B cell (primary cell): ENCODE results near the gene TOP1. TPM values are rescaled to one million over a fixed set of nuclear protein-coding genes. Genes with fewer than 3 reads are reported as not detected.

Experiments used
- ATAC-seq: fragments of 200-7000 bp; cut with Tn5 transposase; one replicate; pipeline ENCODE4 v1.10.0; 2021; ENCODE audit warnings: low read depth, mild to moderate bottlenecking, moderate number of reproducible peaks, moderate library complexity
- CTCF ChIA-PET: fragments of 350-600 bp; sonication (Branson Sonifier 250); formaldehyde crosslinking; loops from one replicate; lab custom pipeline; 2021; ENCODE audit warnings: antibody characterized with exemption, inconsistent platforms; lab: Charles Lee
- POLR2A ChIA-PET: fragments of 350-600 bp; sonication (Branson Sonifier 250); formaldehyde crosslinking; loops from one replicate; lab custom pipeline; 2021; ENCODE audit warnings: antibody characterized with exemption; lab: Charles Lee
- DNase-seq: peaks from one replicate; pipeline ENCODE4 v3.0.0; 2013
- H2AFZ ChIP-seq: 2 replicates; pipeline ENCODE4 v1.6.1; 2012; ENCODE audit warnings: mild to moderate bottlenecking, low read depth, low read length; ENCODE audit not compliant: insufficient read depth, poor library complexity, severe bottlenecking
- H3K27ac ChIP-seq, 2 donors: 1 replicate in 1 of 2; 2 replicates in 1 of 2; pipeline ENCODE4 v1.5.1; 2012 to 2013; ENCODE audit warnings: low read length in 2 of 2, mild to moderate bottlenecking in 2 of 2, moderate library complexity in 1 of 2
- H3K27me3 ChIP-seq, 4 experiments: fragments of 200-600 bp in 1 of 4; sonication (generic) in 1 of 4; replicated peaks in 1 of 4; 1 replicate in 2 of 4; 2 replicates in 2 of 4; pipeline versions ENCODE4 v1.6.1 to v1.7.0; 2013 to 2016; ENCODE audit warnings: low read length in 3 of 4, mild to moderate bottlenecking in 2 of 4, mixed read lengths in 1 of 4, moderate library complexity in 1 of 4; ENCODE audit not compliant: insufficient read depth in 4 of 4, control insufficient read depth in 3 of 4; ENCODE audit errors: control extremely low read depth in 1 of 4
- H3K36me3 ChIP-seq, 2 experiments: replicated peaks in 1 of 2; 1 replicate in 1 of 2; 2 replicates in 1 of 2; pipeline versions ENCODE4 v1.6.1 to v1.7.1; 2013; ENCODE audit warnings: low read length in 1 of 2; ENCODE audit not compliant: insufficient read depth in 2 of 2, control insufficient read depth in 1 of 2; ENCODE audit errors: control extremely low read depth in 1 of 2, extremely low read depth in 1 of 2
- H3K4me1 ChIP-seq, 2 donors: fragments of 200-600 bp in 1 of 2; sonication (generic) in 1 of 2; 1 replicate in 1 of 2; 2 replicates in 1 of 2; pipeline versions ENCODE4 v1.5.1 to v1.6.1; 2013 to 2017; ENCODE audit warnings: low read length in 2 of 2; ENCODE audit not compliant: control insufficient read depth in 2 of 2, insufficient read depth in 2 of 2
- H3K4me2 ChIP-seq: replicated peaks from 2 replicates; pipeline ENCODE3; 2012; ENCODE audit warnings: mild to moderate bottlenecking, low read depth, low read length; ENCODE audit not compliant: poor library complexity, severe bottlenecking
- H3K4me3 ChIP-seq, 5 experiments: fragments of 200-600 bp in 1 of 5; sonication (generic) in 1 of 5; 1 replicate in 3 of 5; 2 replicates in 2 of 5; pipeline versions ENCODE4 v1.5.1 to v1.7.0; 2011 to 2016; ENCODE audit warnings: low read length in 4 of 5, mild to moderate bottlenecking in 4 of 5, low read depth in 2 of 5, control low read depth in 1 of 5, moderate library complexity in 1 of 5; ENCODE audit not compliant: insufficient read depth in 1 of 5; ENCODE audit errors: control extremely low read depth in 1 of 5, extremely low read depth in 1 of 5
- H3K79me2 ChIP-seq: fragments of 200-600 bp; sonication (generic); one replicate; pipeline ENCODE4 v1.6.0; 2016; ENCODE audit warnings: low read length; ENCODE audit not compliant: control insufficient read depth, insufficient read depth
- H3K9ac ChIP-seq: fragments of 200-600 bp; sonication (generic); 2 replicates; pipeline ENCODE4 v1.6.1; 2017; ENCODE audit warnings: mild to moderate bottlenecking, low read length, moderate library complexity
- H3K9me3 ChIP-seq, 3 donors: one replicate each; pipeline versions ENCODE4 v1.6.1 to v1.7.1; 2013; ENCODE audit warnings: low read length in 2 of 3; ENCODE audit not compliant: control insufficient read depth in 2 of 3, insufficient read depth in 1 of 3; ENCODE audit errors: control extremely low read depth in 1 of 3
- H4K20me1 ChIP-seq: 2 replicates; pipeline ENCODE4 v1.6.0; 2012; ENCODE audit warnings: mild to moderate bottlenecking, low read length; ENCODE audit not compliant: insufficient read depth, control insufficient read depth, poor library complexity, severe bottlenecking
- H3K27ac Mint-ChIP-seq: one replicate; pipeline ENCODE4 v1.8.0; 2021; ENCODE audit warnings: mixed read lengths
- H3K27me3 Mint-ChIP-seq: one replicate; pipeline ENCODE4 v1.8.0; 2021; ENCODE audit warnings: mixed read lengths
- H3K4me1 Mint-ChIP-seq: one replicate; pipeline ENCODE4 v1.8.0; 2021; ENCODE audit warnings: mixed read lengths
- H3K4me3 Mint-ChIP-seq: one replicate; pipeline ENCODE4 v1.8.0; 2021; ENCODE audit warnings: mixed read lengths
- H3K9me3 Mint-ChIP-seq: one replicate; pipeline ENCODE4 v1.8.0; 2022; ENCODE audit warnings: mixed read lengths; ENCODE audit not compliant: insufficient read depth
- CTCF ChIP-seq: fragments of 200-600 bp; IDR thresholded peaks from one replicate; pipeline ENCODE4 v1.8.0; 2022; ENCODE audit warnings: antibody characterized with exemption, mild to moderate bottlenecking
- EZH2 ChIP-seq: IDR thresholded peaks from 2 replicates; pipeline ENCODE4 v1.6.1; 2012; ENCODE audit warnings: borderline replicate concordance, low read depth, mild to moderate bottlenecking, moderate library complexity, low read length; ENCODE audit not compliant: insufficient read depth, poor library complexity, severe bottlenecking
- WGBS: methylation state at CpG from one replicate; pipeline ENCODE4 v1.1.5; 2013; ENCODE audit warnings: missing lambda C conversion rate; ENCODE audit not compliant: insufficient coverage; 5-methylcytosine and 5-hydroxymethylcytosine counted together
- intact Hi-C: fragments of 100-400 bp; cut with micrococcal nuclease; formaldehyde crosslinking; loops from one replicate; pipeline ENCODE4 v1.10.0; 2022
- polyA plus RNA-seq: library from polyadenylated mRNA; depleted of rRNA; stranded (reverse); fragments of >200 nt; gene quantifications from 2 replicates; pipeline ENCODE4 v1.2.3, GENCODE V29; 2012
- total RNA-seq, 2 donors: library from RNA; stranded (reverse); fragments of 120-200 nt in 1 of 2; gene quantifications; 1 replicate in 1 of 2; 2 replicates in 1 of 2; pipeline versions ENCODE4 v1.2.3 to v1.2.4, GENCODE V29; 2013 to 2022

The TOP1 gene
- total and polyA plus RNA-seq, 2 donors (not counting 1 experiment from before 2014, with no cell fraction given) = 5.4 to 44.9 TPM

GRCh38 chr20:41162396-41162795, 133.8 kb downstream of the TOP1 start:
- H3K27ac ChIP-seq = no peak overlapping the region
- WGBS = 100% methylated on average over 11 of the region's 11 CpGs

GRCh38 chr20:41163821-41164220, 135.2 kb downstream of the TOP1 start:
- H3K9ac ChIP-seq = no peak overlapping the region
- H3K79me2 ChIP-seq = peaks cover 22% of the 10 kb centered on the region
- no peak overlapping the region for H3K27ac Mint-ChIP-seq
- peaks cover 22% of the 10 kb centered on the region for H4K20me1 ChIP-seq
- H3K4me2 ChIP-seq = no peak overlapping the region
- peaks cover 0 to 9% (median under 1%) of the 10 kb centered on the region in 4 experiments for H3K27me3 ChIP-seq
- H3K9me3 Mint-ChIP-seq = no peaks in the 10 kb centered on the region
- H3K36me3 ChIP-seq = peaks cover 0 to 78% of the 10 kb centered on the region in 2 experiments
- H3K4me1 ChIP-seq = peaks cover 6 to 24% of the 10 kb centered on the region in 2 donors
- no peak overlapping the region for H3K4me3 Mint-ChIP-seq
- no peaks in the 10 kb centered on the region for H3K9me3 ChIP-seq
- no peak for DNase-seq
- no peak for ATAC-seq
- no peak overlapping the region for H3K27ac ChIP-seq
- intact Hi-C loops = no loop called here
- TF ChIP-seq EZH2 (no peak), CTCF (no peak)
- 92% methylated on average over 10 of the region's 11 CpGs for WGBS
- ChIA-PET CTCF (interaction anchor here (7.3 kb wide), 1 partner anchor 8 kb away, joined by 64 read pairs; no protein-coding TSS in a partner anchor), POLR2A (no interaction called here)
- no peak overlapping the region for H3K4me3 ChIP-seq
- H3K27me3 Mint-ChIP-seq = no peaks in the 10 kb centered on the region
- H3K4me1 Mint-ChIP-seq = peaks cover 21% of the 10 kb centered on the region
- no peak overlapping the region for H2AFZ ChIP-seq

More at GRCh38 chr20:41162396-41162795, 133.8 kb downstream of the TOP1 start:
- Mint-ChIP-seq H3K4me3 (no peak overlapping the region), H3K27me3 (no peaks in the 10 kb centered on the region), H3K27ac (no peak overlapping the region), H3K9me3 (no peaks in the 10 kb centered on the region), H3K4me1 (peaks cover 29% of the 10 kb centered on the region)
- H3K79me2 ChIP-seq = peaks cover 22% of the 10 kb centered on the region
- CTCF ChIA-PET = interaction anchor here (0.5 to 7.3 kb wide), 2 partner anchors 9 to 176 kb away, joined by 3 to 64 read pairs; no protein-coding TSS in a partner anchor
- ATAC-seq (no peak), DNase-seq (no peak)
- H3K36me3 ChIP-seq = peaks cover 0 to 67% of the 10 kb centered on the region in 2 experiments
- no peak overlapping the region for H3K9ac ChIP-seq
- peaks cover 0 to 9% (median under 1%) of the 10 kb centered on the region in 4 experiments for H3K27me3 ChIP-seq
- H4K20me1 ChIP-seq = peaks cover 22% of the 10 kb centered on the region
- intact Hi-C loops = no loop called here
- H3K4me2 ChIP-seq = no peak overlapping the region
- H3K9me3 ChIP-seq = no peaks in the 10 kb centered on the region
- H3K4me3 ChIP-seq = no peak overlapping the region
- H2AFZ ChIP-seq = no peak overlapping the region
- TF ChIP-seq CTCF (no peak), EZH2 (no peak)
- POLR2A ChIA-PET = no interaction called here
- peaks cover 14 to 32% of the 10 kb centered on the region in 2 donors for H3K4me1 ChIP-seq
